ENCODE measurements around the gene RIC8B.
"Not testable (repeated sequence)": the region's sequence is repeated elsewhere in the genome, so short reads cannot be mapped to it uniquely, and the experiment has no call there.

Gene RIC8B, protein sequence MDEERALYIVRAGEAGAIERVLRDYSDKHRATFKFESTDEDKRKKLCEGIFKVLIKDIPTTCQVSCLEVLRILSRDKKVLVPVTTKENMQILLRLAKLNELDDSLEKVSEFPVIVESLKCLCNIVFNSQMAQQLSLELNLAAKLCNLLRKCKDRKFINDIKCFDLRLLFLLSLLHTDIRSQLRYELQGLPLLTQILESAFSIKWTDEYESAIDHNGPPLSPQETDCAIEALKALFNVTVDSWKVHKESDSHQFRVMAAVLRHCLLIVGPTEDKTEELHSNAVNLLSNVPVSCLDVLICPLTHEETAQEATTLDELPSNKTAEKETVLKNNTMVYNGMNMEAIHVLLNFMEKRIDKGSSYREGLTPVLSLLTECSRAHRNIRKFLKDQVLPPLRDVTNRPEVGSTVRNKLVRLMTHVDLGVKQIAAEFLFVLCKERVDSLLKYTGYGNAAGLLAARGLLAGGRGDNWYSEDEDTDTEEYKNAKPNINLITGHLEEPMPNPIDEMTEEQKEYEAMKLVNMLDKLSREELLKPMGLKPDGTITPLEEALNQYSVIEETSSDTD

DNA sequence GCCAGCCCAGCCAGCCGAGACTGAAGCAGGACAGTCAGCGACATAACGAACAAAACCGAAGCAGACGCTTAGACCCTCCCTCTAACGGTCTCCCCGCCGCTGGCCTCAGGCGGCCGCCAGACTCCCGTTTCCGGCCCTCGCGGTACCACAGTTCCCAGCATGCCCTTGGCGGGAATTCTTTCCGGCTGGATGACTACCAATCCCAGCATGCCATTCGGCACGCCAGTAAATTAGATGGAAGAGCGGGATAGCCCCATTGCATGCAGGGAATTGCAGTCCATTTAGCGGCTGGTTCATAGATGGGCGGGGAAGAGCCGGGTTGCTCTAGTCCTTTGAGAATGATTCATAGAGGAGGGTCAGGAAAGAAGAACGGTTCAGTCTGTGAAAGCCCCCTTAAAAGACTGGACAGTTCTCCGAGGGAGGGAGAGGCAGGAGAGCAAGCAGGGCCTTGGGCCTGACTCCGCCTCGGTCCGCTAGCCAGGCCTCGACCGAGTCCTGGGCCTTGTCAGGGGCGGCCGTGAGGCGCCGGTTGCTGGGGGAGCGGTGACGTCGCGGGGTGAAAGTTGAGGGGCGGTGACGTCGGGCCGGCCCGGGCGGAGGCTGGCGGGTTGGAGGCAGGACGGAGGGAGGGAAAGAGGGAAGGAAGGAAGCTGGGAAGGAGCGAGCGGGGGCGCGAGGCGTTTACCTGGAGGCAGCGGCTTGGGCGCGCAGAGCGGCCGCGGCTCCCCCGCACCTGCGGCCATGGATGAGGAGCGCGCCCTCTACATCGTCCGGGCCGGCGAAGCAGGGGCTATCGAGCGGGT, at the start of gene RIC8B:
Gene RIC8B, plus strand, starts transcription at position 678 of the 803 bp plus-strand sequence. Its CDS starts 64 bp downstream, at position 742.
- peak; percentile 97 for DNase-seq

DNA sequence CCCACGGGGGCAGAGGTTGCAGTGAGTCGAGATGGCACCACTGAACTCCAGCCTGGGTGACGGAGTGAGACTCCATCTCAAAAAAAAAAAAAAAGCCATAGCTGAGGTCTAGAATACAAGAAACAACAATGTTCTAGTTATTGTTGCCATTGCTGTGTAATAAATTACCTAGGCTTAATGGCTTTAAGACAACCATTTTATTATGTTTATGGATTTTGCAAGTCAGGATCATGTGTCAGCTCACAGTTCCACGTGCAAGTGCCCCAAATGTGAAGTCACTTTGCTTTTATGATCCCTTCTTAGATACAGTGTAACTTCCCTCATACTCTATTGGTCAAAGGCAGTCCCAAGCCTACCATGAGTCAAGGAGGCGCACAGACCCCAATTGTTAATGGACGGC, 49.5 kb upstream of the RIC8B start:
- DNase-seq, result no peak

DNA sequence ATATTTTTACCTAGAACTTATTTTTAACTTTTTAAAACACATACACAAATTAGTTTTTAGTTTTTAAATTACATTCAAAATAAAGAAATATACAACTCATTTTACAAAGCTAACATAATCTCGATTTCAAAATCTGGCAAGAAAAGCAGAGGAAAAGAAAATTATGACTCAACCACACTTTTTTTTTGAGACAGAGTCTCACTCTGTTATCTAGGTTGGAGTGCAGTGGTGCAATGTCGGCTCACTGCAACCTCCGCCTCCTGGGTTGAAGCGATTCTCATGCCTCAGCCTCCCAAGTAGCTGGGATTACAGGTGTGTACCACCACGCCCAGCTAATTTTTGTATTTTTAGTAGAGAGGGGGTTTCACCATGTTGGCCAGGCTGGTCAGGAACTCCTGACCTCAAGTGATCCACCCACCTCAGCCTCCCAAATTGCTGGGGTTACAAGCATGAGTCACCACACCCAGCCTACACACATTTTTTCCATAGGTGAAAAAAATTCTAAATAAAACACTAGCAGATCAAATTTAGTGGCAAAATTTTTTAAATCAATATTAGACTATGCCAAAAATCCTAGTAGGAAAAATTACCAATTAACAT, 47.8 kb upstream of the RIC8B start:
- not testable (repeated sequence) for DNase-seq

DNA sequence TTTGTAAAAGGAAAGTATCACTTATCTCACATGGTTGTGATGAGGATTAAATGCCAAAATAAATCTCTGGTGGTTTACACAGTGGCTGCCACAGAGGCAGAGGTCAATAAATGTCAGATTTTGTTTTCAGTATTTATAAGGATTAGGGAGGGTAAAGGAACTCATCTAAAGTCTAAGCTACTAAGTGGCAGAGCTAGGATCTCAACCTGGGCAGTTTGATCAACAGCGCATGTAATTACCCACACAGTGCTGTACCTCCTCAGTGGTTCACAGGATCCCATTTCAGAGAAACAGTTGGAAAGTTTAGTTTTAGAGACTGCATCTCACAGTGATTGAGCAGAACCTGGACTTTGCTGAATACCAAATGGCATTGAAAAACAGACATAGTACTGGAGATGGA, 44.9 kb upstream of the RIC8B start:
- no peak for DNase-seq

DNA sequence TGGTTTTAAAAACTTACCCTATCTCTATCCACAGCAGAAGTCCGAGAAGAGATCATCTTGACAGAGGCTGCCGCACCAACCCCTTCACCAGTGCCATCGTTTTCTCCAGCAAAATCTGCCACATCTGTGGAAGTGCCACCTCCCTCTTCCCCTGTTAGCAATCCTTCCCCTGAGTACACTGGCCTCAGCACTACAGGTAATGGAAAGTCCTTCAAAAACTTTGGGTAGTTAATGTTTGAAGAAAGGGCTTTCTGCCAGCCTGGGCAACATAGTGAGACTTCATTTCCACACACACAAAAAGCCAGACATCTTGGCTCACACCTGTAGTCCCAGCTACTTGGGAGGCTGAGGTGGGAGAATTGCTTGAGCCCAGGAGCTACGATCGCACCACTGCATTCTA, 41.6 kb upstream of the RIC8B start:
- no peak for DNase-seq

DNA sequence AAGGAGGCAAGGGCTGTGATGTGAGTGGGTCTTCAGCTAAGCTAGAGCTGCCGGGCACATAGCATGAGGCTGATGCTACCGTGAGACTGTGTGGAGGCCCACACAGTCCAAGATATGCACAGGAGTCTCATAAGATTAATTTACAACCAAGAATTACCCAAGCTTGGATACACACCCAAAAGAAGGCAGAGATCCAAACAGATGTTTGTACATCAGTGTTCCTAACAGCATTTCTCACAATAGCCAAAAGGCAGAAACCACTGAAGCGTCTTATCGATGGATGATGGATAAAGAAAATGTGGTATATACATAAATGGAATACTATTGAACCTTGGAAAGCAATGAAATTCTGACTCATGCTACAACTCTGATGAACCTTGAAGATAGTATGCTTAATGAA, 40.8 kb upstream of the RIC8B start:
- no peak for DNase-seq

DNA sequence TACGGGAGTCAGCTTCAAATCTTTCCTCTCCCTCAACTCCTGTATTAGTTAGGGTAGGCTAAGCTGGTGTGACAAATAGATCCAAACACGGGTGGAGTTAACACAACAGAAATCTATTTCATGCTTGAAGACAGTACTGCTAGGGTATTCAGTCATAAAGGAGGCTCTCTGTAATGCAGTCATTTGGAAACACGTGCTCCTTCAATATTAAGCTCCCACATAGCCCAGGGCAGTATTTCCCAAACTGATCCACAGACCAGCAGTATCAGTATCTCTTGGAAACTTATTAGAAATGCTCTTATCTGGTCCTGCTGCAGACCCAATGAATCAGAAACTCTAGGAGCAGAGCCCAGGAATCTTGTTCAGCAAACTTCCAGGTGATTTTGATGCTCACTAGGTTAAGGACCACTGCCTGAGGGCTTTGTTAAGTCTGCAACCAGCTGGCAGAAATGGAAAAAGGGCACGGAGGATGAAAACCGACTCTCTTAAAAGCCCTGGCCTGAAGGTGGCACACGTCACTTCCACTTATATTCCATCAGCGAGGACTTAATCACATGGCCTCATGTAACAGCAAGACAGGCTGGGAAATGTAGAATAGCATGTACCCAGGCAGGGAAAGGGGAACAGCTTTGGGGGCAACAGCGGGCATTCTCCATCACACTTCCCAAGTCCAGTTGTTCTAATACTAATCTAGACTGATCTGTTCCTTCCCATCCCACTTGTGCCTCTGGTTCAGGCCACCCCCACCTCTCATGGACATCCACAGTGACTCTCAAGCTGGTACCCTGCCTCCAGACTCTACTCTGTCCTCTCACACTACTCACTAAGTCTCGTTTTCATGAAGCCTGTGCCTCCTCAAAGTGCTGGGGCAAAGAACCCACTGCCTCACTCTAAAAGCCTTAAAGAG, 38.2 kb upstream of the RIC8B start:
- no peak for DNase-seq

DNA sequence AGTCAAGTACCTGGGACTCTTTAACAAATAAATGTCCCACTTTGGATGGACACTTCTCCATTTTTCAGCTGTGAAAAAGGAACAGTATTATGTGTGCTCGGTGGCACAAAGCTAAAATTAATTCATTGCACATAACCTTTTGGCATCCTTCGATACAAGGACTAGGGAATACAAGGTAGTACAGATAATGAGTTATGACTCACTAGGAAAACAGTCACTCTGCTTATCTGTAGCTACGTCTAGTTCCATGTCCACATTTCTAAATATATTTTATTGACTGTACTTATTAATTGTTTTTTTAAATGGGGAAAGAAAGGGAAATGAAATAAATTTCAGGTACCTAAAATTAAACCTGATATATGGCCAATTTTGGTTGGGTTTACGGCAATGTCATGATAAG, 35.2 kb upstream of the RIC8B start:
- DNase-seq, result no peak

DNA sequence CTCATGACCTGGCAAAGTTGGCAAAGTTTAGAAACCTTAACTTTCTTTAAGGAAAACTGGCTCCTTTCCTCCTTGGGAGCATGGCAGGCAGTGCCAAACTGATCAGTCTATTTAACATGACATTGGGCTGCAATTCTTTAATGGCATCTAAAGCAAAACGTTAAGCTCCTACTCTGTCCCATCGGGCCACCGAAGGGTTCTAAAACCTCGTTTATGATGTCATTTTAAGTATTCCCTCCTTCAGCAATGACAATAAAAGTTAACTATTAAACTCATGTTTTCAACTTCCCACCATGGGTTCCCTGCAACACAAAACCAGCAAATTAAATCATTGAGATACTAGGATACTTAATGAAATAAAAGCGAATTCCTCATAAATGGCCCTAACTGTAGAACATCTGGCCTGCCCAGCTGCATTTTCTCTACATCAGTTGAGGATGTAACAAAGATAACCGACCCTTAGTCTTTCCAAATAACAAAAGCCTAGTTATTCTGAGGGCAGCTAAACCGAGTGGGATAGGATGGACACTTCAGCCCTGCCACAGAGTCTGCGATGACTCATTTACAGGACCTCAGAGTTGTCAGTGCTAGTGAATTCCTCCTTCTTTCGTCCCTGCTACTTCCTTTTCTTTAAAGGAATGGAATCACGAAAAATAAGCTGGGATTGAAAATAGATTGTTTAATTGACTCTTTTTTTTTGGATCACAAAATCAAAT, 34.5 kb upstream of the RIC8B start:
- DNase-seq, result no peak

DNA sequence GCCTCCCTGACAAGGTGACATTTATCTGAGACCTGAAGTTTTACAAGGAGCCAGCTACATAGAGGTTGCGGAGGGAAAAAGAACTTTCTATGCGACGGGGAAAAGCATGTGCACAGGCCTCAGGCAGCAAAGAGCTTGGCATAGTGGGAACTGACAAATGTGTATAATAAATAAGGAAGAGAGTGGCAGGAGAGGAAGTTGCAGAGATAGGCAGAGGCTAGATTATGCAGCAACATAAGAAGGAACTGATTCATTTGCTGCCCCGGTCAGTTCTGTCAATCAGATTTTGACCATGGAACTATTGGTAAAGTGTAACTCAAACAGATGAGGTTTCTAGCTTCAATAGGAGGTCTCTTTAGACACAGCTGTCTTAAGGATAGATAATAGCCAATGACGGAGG, 33.7 kb upstream of the RIC8B start:
- DNase-seq, result no peak

DNA sequence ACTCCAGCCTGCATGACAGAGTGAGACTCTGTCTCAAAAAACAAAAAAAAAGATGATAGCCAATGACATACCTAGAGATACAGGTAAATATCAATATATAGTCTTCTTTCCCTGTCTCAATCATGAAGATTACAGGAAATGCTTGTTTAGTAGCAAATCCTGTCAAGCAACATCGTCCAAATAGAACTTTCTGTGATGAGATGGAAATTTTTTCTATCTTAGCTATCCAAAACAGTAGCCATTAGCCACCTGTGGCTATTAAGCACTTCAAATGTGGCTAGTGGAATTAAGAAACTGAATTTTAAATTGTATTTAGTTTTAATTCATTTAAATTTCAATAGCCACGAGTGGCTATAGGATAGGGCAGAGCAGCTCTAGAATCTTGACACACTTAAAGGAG, 33.2 kb upstream of the RIC8B start:
- no peak for DNase-seq

DNA sequence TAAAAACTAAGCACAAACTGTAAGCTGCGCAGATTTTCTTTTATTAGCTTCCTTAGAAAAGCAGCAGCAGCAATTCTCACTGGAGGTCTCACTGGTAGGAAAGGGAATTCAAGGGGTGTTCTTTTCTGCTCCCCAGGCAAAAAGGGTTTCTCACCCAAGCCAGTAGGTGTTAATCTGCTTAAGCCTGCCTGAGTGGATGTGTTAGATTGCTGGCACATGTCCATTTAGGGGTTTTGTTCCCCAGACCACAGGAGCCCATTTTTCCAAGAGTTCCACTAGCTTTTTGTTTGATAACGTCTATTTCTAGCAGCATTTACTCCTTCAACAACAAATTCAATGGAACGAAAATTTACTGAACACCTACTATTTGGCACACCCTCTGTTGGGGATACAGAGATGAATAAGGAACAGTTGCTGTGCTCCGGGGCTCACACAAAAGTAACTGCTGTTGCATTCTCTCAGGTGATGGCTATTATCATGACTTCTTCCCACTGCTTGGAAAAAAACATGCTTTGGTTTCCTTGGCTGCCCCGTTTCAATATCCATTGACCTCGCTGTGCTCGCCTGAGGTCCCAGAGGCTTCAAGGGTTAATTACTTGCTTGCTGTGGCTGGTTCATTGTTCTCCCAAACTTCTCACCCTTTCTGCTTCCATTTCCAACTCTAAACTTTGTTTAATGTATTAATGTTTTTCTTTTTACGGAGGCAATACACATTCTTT, 31.1 kb upstream of the RIC8B start:
- DNase-seq, result no peak

DNA sequence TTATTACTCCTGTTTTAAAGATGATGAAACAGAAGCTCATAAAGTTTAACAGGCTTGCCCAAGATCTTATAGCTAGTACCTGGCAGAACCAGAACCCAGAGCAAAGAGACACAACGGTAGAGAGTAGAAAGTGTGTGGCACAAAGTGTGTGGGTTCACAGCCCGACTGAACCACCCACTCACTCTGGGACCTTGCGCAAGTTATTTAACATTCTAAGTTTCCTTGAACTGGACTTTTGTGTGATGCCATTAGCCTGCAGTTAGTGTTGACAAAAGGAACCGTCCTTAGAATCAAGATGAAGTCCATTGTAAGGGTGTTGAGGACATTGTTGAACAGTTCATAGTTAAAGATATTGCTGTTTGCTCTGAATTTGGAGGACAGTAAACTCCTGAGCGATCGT, 29.9 kb upstream of the RIC8B start:
- no peak for DNase-seq

DNA sequence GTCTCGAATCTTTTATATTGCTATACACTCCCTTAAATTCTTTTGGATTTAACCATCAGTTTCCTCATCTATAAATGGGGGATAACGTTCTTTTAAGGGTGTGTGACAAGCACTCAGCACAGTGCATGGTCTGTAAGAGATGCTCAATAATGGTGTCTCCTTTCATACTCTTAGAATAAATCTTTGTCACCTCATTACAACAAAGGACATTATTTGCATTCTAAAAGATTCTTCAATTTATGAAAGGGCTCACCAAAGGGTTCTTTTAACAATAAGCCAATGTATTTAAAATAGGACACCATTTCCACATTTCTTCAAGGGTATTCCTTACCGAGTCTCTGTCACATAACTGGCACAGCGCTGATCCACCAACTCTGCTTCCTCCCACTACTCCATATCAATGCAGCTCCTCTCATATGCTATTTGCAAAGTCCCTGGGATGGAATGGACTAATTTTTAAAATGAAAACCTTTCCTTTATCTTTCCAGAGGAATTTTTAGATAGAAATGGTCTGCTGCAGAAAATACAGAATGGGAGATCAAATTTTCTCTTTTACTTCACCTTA, 29.2 kb upstream of the RIC8B start:
- no peak for DNase-seq

DNA sequence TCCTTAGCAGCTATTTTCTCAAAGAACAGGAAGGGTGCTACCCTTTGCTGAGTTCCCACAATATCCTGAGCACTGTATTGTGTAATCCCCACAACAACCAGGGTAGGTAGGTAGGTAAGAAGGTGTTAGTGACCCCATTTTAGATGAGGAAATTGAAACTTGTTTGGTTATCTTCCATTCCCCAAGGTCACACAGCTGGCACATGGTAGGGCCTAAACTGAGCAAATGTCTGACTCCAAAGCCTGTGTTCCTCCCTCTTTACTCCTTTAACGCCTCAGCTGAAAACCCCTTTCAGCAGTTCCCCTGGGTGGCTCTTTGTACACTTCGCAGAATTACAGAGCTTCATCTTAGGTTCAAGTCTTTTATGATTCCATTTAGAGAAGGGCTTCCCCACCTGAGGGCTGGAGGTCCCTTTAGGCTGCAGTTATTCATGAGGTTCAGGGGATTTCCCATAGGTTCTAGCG, 26.5 kb upstream of the RIC8B start:
- no peak for DNase-seq

DNA sequence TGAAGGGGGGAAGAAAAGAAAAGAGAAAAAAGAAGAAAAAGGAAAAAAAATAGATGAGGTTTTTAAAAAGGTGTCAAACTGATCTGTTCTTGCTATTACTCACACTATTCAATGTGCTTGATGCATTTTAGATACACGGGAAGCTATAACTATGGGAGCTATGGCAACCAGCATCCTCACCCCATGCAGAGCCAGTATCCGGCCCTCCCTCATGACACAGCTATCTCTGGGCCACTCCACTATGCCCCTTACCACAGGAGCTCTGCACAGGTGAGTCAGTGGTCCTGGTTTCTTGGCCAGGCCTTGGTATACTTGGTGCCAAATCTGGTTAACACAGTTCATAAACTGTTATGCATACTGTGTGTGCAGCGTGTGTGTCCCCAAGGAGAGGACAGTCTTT, 24.0 kb upstream of the RIC8B start:
- no peak for DNase-seq

DNA sequence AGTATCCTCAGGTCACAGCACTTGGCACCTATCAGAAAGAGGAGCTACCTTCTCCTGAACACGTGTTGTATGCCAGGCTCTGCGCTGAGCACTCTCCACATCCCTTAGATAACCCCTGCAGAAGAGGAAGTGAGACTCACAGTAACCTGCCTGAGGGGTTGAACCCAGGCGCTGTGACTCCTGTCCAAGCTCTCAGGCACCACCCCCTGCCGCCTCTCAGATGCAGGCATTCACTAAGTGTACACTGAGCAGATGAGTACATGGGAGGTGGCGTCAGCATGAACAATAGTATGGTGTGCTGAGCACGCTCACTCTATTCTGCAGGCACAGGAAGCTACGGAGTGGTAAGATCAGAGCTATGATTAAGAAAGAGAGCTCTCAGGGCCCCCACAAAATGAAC, 21.0 kb upstream of the RIC8B start:
- no peak for DNase-seq

DNA sequence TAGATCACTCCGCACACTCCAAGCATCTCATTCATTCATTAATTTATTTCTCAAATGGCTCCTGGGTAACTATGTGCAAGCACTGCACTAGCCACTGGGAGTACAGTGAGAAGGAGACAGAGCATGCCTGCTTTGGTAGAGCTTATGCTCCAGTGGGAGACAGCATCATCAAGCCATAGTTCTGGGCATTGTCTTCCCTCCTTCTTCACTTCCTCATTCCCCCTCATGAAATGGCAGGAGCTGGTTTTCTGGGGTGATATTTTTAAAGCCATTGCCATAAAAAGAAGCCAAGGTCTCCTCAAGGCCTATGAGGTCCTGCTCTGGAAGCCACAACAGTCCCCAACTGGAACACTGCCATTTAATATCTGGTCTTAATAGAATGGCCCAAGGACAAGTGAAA, 20.2 kb upstream of the RIC8B start:
- DNase-seq, result no peak

DNA sequence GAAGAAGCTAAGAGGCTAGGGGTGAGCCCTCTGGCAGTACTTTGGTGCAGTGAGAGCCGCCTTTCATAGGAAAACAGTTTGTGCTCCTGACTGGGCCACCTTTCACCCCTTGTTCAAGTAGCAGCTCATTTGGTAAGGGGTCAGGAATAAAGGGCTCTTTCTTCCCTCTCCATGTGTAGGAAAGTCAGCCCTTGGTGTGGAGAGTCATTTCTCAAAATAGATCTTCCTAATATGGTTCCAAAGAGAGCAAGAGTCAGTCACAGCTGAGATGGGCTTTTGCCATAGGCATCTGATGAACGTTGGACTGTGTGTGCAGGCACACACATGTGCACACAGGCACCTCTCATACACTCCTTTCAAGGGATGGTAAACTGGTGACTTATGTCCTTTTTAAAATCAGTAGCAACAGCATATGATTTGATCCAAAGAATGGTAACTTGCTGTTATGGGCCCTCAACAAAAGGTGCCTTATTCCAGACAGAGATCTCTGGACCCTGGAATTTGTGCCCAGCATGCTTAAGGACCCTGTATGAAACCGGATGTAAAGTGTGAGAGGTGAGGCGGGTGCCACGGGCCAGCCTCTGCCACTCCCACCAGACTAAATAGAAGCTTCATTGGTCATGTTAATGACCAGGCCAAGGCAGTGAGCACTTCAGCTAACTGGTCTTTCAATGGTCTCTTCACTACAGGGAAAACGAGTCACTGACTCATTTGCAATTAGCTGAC, 16.7 kb upstream of the RIC8B start:
- DNase-seq, result no peak
